ENCODE data around the gene RTKN. TPM values are rescaled to one million over a fixed set of nuclear protein-coding genes. Genes with fewer than 3 reads are reported as not detected.

The RTKN gene
- total RNA-seq, 2 experiments from 2014 or later = 0.20 to 0.27 TPM

- no peak for ATAC-seq (ENCODE audit: poor library complexity)
- ChIA-PET POLR2A (no interaction called here), CTCF (no interaction called here)
- Mint-ChIP-seq H3K4me1 (ENCODE audit: low read depth) (peaks cover 8% of the 10 kb centered on the region), H3K4me3 (no peak overlapping the region), H3K27ac (no peak overlapping the region), H3K36me3 (ENCODE audit: low read depth) (no peaks in the 10 kb centered on the region), H3K9me3 (no peaks in the 10 kb centered on the region), H3K27me3 (peaks cover 38% of the 10 kb centered on the region)
- peaks cover 0 to 31% of the 10 kb centered on the region in 2 experiments for H3K9me3 ChIP-seq (ENCODE audit: control insufficient read depth in 1 of 2, insufficient read depth in 1 of 2, low read length in 2 of 2)
- intact Hi-C loops (cut with DNase I, micrococcal nuclease) = no loop called here
- no peaks in the 10 kb centered on the region for H3K36me3 ChIP-seq (ENCODE audit: insufficient read depth, low read length)
- no peak overlapping the region for H3K4me3 ChIP-seq (ENCODE audit: low read length)
- H3K27me3 ChIP-seq (ENCODE audit: control insufficient read depth in 1 of 2, insufficient read depth in 2 of 2, low read length in 2 of 2) = peaks cover 32 to 37% of the 10 kb centered on the region in 2 experiments
- TF ChIP-seq, protein P1, sequence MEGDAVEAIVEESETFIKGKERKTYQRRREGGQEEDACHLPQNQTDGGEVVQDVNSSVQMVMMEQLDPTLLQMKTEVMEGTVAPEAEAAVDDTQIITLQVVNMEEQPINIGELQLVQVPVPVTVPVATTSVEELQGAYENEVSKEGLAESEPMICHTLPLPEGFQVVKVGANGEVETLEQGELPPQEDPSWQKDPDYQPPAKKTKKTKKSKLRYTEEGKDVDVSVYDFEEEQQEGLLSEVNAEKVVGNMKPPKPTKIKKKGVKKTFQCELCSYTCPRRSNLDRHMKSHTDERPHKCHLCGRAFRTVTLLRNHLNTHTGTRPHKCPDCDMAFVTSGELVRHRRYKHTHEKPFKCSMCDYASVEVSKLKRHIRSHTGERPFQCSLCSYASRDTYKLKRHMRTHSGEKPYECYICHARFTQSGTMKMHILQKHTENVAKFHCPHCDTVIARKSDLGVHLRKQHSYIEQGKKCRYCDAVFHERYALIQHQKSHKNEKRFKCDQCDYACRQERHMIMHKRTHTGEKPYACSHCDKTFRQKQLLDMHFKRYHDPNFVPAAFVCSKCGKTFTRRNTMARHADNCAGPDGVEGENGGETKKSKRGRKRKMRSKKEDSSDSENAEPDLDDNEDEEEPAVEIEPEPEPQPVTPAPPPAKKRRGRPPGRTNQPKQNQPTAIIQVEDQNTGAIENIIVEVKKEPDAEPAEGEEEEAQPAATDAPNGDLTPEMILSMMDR (IDR thresholded peaks at IDR 0.05) = no peak
- no peak overlapping the region for H3K27ac ChIP-seq (ENCODE audit: low read depth in 1 of 2, low read length in 2 of 2)
- no peak for DNase-seq
- H3K4me1 ChIP-seq (ENCODE audit: insufficient read depth, low read length) = peaks cover 27% of the 10 kb centered on the region
Measured at GRCh38 chr2:74438248-74438647, 3.5 kb downstream of the RTKN start.

GRCh38 chr2:74436848-74437695 lies 4.7 kb downstream of the RTKN start:
- TF ChIP-seq, protein P1 (IDR thresholded peaks at IDR 0.05) = no peak
- Histone ChIP-seq H3K4me1 (ENCODE audit: insufficient read depth, low read length) (peaks cover 23% of the 10 kb centered on the region), H3K27ac (ENCODE audit: low read depth in 1 of 2, low read length in 2 of 2) (no peak overlapping the region), H3K9me3 (ENCODE audit: control insufficient read depth in 1 of 2, insufficient read depth in 1 of 2, low read length in 2 of 2) (peaks cover 0 to 26% of the 10 kb centered on the region in 2 experiments), H3K4me3 (ENCODE audit: low read length) (no peak overlapping the region), H3K36me3 (ENCODE audit: insufficient read depth, low read length) (no peaks in the 10 kb centered on the region), H3K27me3 (ENCODE audit: control insufficient read depth in 1 of 2, insufficient read depth in 2 of 2, low read length in 2 of 2) (peaks cover 24 to 29% of the 10 kb centered on the region in 2 experiments)
- intact Hi-C loops (cut with DNase I, micrococcal nuclease) = no loop called here
- peaks cover 4% of the 10 kb centered on the region for H3K4me1 Mint-ChIP-seq (ENCODE audit: low read depth)
- no peak overlapping the region for H3K27ac Mint-ChIP-seq
- peaks cover 32% of the 10 kb centered on the region for H3K27me3 Mint-ChIP-seq
- ATAC-seq (ENCODE audit: poor library complexity) = no peak
- H3K9me3 Mint-ChIP-seq = no peaks in the 10 kb centered on the region
- H3K4me3 Mint-ChIP-seq = no peak overlapping the region
- DNase-seq = no peak
- CTCF ChIA-PET = no interaction called here
- no peaks in the 10 kb centered on the region for H3K36me3 Mint-ChIP-seq (ENCODE audit: low read depth)
- POLR2A ChIA-PET = no interaction called here

DNA sequence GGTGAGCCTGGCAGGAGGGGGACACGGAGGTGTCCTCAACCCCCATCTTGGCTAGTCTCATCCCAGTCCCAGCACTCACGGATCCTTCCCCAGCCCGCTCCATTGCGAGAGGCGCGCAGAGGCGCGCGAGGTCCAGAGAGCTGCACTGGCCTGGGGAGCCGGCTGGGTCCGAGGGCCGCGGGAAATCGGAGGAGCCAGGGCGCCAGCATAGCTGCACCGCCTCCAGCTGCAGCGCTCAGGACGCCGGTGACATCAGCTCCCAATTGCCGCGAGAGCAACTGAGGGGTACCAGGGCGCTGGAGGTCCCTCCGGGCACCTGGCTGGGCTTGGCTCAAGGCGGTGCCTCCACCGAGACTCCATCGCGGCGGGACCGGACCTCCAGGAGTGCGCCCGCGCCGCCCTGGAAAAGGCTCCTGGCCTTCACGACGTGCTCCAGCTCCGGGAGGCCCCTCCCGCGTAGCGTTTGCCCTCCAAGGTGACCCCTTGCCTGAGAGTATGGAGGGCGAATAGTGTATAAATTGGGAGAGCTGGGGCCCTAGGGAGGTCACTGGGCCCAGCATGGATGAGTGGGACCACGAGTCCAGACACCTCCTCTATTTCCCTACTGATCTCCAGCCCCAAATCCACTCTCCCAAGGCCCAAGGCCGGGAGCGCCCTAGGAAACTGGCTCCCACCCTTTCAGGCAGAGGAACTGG lies 5.5 kb downstream of the RTKN start:
- H3K4me3 ChIP-seq (ENCODE audit: low read length) = no peak overlapping the region
- TF ChIP-seq, protein P1 (IDR thresholded peaks at IDR 0.05) = no peak
- no peak overlapping the region for H3K4me3 Mint-ChIP-seq
- no peak overlapping the region for H3K27ac Mint-ChIP-seq
- peaks cover 4% of the 10 kb centered on the region for H3K4me1 Mint-ChIP-seq (ENCODE audit: low read depth)
- no peak for DNase-seq
- peaks cover 15% of the 10 kb centered on the region for H3K4me1 ChIP-seq (ENCODE audit: insufficient read depth, low read length)
- no peaks in the 10 kb centered on the region for H3K36me3 Mint-ChIP-seq (ENCODE audit: low read depth)
- H3K27me3 ChIP-seq (ENCODE audit: control insufficient read depth in 1 of 2, insufficient read depth in 2 of 2, low read length in 2 of 2) = peaks cover 19 to 22% of the 10 kb centered on the region in 2 experiments
- H3K9me3 ChIP-seq (ENCODE audit: control insufficient read depth in 1 of 2, insufficient read depth in 1 of 2, low read length in 2 of 2) = peaks cover 0 to 20% of the 10 kb centered on the region in 2 experiments
- no peak for ATAC-seq (ENCODE audit: poor library complexity)
- intact Hi-C loops (cut with DNase I, micrococcal nuclease) = no loop called here
- no peaks in the 10 kb centered on the region for H3K36me3 ChIP-seq (ENCODE audit: insufficient read depth, low read length)
- no peak overlapping the region for H3K27ac ChIP-seq (ENCODE audit: low read depth in 1 of 2, low read length in 2 of 2)
- no peaks in the 10 kb centered on the region for H3K9me3 Mint-ChIP-seq
- peaks cover 31% of the 10 kb centered on the region for H3K27me3 Mint-ChIP-seq
- ChIA-PET CTCF (no interaction called here), POLR2A (no interaction called here)

All from CD4-positive, alpha-beta T cell (primary cell).